Suprapubic skin (tissue), 4 donors: Measurements from ENCODE around the gene AWAT2. TPM values are rescaled to one million over a fixed set of nuclear protein-coding genes. Genes with fewer than 3 reads are reported as not detected.

ENCODE experiments used
- total RNA-seq, 4 donors: library from RNA; depleted of rRNA; stranded (reverse); fragments of >200 nt; gene quantifications; one replicate each; pipeline ENCODE4 v1.1.0, GENCODE V29; 2016

Gene AWAT2
- total RNA-seq, 4 donors from 2014 or later, result 4.7 to 23.0 (median 12.4) TPM

Other genes with a start within 250 kb of the AWAT2 start
- not detected for gene OTUD6A, start 12.5 kb upstream of the AWAT2 start, total RNA-seq
- 10 to 100 TPM; 50.7 to 83.5 (median 64.6) TPM for gene IGBP1, start 83.5 kb upstream of the AWAT2 start, total RNA-seq
- gene DGAT2L6, start 127.5 kb upstream of the AWAT2 start, total RNA-seq, result 10 to 100 TPM in 3 of 4 donors, 1 to 10 TPM in 1; 7.2 to 42.0 (median 19.0) TPM
- gene AWAT1, start 184.7 kb upstream of the AWAT2 start, total RNA-seq, result 10 to 100 TPM in 1 of 4 donors, 1 to 10 TPM in 3; 2.7 to 13.5 (median 4.0) TPM
- gene P2RY4, start 210.3 kb upstream of the AWAT2 start, total RNA-seq, result 1 to 10 TPM; 2.2 to 7.0 (median 4.3) TPM
- not detected for gene ARR3, start 218.4 kb upstream of the AWAT2 start, total RNA-seq
- gene RAB41, start 232.2 kb upstream of the AWAT2 start, total RNA-seq, result under 1 TPM in 1 of 4 donors, not detected in 3; 0.68 TPM
- 10 to 100 TPM; 15.6 to 37.8 (median 30.6) TPM for gene PDZD11, start 240.0 kb upstream of the AWAT2 start, total RNA-seq
- gene KIF4A, start 240.2 kb upstream of the AWAT2 start, total RNA-seq, result 1 to 10 TPM; 1.4 to 2.3 (median 1.9) TPM